Stimulated activated CD4-positive, alpha-beta T cell treated with anti-CD3 and anti-CD28 coated beads, Interleukin-15, amount 100 ng/mL, for 48 hours (primary cell): Measurements from ENCODE around the gene TMUB1.

Experiments
- DNase-seq, 2 donors: peaks; one replicate each; pipeline ENCODE4 v3.0.0-alpha.2; 2020; ENCODE audit warnings: low read depth in 2 of 2

The TMUB1 gene

GRCh38 chr7:151085691-151086620, 2.7 kb upstream of the TMUB1 start, which contains the start of gene AGAP3:
AGAP3 (plus strand) TSS chr7:151086475; CDS start chr7:151086742, 267 bp downstream.
- peak in 1 of 2 donors; percentile 27 for DNase-seq

- no peak for DNase-seq
Observed at GRCh38 chr7:151085329-151085690, 2.0 kb upstream of the TMUB1 start.

- DNase-seq = no peak
Observed at GRCh38 chr7:151083824-151084160, 499 bp upstream of the TMUB1 start.

GRCh38 chr7:151082141-151083070, 887 bp downstream of the TMUB1 start:
- DNase-seq = no peak

- DNase-seq = no peak
Observed at GRCh38 chr7:151081170-151082101, 1.9 kb downstream of the TMUB1 start.

GRCh38 chr7:151080522-151081169, 2.6 kb downstream of the TMUB1 start, which contains the start of gene FASTK:
FASTK (minus strand) TSS chr7:151080809; CDS start chr7:151080766, 43 bp downstream.
- peak; percentile 79 to 81 for DNase-seq

- DNase-seq = no peak
Observed at GRCh38 chr7:151080067-151080521, 3.2 kb downstream of the TMUB1 start.

GRCh38 chr7:151079199-151079910, 3.9 kb downstream of the TMUB1 start:
- no peak for DNase-seq

- DNase-seq = no peak
Observed at GRCh38 chr7:151078233-151079040, 4.9 kb downstream of the TMUB1 start.

- DNase-seq = no peak
Observed at GRCh38 chr7:151077705-151078232, 5.5 kb downstream of the TMUB1 start.

- no peak for DNase-seq
Observed at GRCh38 chr7:151076863-151077704, 6.2 kb downstream of the TMUB1 start.

- no peak for DNase-seq
Observed at GRCh38 chr7:151075978-151076426, 7.3 kb downstream of the TMUB1 start.

- DNase-seq = no peak
Observed at GRCh38 chr7:151075662-151075971, 7.7 kb downstream of the TMUB1 start.

GRCh38 chr7:151074817-151075661, 8.3 kb downstream of the TMUB1 start:
- DNase-seq = no peak

GRCh38 chr7:151073990-151074389, 9.3 kb downstream of the TMUB1 start:
- DNase-seq = no peak

- DNase-seq = no peak
Observed at GRCh38 chr7:151071032-151071866, 12.0 kb downstream of the TMUB1 start.
